Activated gamma-delta T cell treated with anti-CD3 and anti-CD28 coated beads, Interleukin-2, amount 50 U/mL, for 16 hours (primary cell): ENCODE measurements around the gene COL23A1.
"Not testable (repeated sequence)": the region's sequence is repeated elsewhere in the genome, so short reads cannot be mapped to it uniquely, and the experiment has no call there.

Experiments
- DNase-seq: peaks from one replicate; pipeline ENCODE4 v3.0.0-alpha.2; 2020; ENCODE audit warnings: low read depth

COL23A1 gene

DNA sequence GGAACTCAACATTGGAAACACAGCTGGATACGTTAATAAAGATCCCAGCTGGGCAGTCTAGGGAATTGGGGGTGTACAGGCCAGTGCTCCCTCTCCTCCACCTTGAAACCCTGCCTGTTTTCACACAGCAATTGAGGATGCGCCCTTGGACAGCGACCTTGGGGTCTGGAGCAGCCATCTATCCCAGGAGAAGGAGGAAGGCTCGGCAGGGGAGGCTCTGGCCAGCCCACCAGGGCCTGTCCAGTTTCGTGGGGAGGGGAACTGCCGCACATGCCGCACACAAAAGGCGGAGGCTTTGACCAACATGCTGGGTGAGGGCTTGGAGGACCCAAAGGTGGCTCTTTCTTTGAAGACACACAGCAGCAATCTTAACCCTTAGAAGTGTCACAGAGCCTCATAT lies 1.4 kb downstream of the COL23A1 start:
- DNase-seq: no peak

- no peak for DNase-seq
Observed at GRCh38 chr5:178587763-178588611, 2.2 kb downstream of the COL23A1 start.

DNA sequence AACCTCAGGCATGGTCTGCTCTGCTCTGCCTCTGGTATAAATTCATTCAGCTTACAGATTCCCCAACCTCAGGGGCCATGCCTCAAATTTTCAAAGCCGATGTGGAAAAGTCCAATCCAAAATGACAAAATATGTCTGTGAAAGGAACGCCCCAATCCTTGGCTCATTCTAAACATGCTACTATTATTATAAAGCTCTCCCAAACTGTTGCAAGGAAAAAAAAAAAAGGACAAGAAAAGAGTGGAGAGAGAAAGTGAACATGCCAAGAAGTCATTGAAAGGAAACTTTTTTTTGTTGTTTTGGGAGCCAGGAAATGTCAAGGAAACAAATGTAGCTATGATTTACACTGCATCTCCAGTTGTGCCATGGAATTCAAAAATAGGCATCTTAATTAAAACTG lies 3.8 kb downstream of the COL23A1 start:
- DNase-seq: no peak

- not testable (repeated sequence) for DNase-seq
Observed at GRCh38 chr5:178585421-178585820, 4.8 kb downstream of the COL23A1 start.

- no peak for DNase-seq
Observed at GRCh38 chr5:178583279-178583678, 6.9 kb downstream of the COL23A1 start.

DNA sequence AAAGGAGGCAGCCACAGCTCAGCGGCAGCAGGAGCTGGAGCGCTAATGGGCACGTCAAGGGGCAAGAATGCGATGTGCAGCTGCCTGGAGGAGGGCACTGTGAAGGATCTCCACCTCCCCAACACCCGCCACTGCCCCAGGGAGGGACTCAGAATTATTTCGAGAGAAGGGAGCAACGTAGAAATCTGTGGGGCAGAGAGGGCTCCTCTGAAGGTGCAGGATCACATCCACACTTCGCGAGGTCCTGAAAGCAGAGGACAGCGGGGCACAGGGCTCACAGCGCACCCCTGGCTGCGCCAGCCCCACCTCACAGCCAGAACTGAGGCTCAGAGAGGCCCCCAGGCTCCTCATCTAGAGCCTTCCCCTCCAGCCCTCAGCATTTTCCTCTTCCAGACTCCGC lies 7.9 kb downstream of the COL23A1 start:
- DNase-seq: no peak

GRCh38 chr5:178581621-178582020 lies 8.6 kb downstream of the COL23A1 start:
- no peak for DNase-seq

- DNase-seq: no peak
Observed at GRCh38 chr5:178580271-178580955, 9.8 kb downstream of the COL23A1 start.

DNA sequence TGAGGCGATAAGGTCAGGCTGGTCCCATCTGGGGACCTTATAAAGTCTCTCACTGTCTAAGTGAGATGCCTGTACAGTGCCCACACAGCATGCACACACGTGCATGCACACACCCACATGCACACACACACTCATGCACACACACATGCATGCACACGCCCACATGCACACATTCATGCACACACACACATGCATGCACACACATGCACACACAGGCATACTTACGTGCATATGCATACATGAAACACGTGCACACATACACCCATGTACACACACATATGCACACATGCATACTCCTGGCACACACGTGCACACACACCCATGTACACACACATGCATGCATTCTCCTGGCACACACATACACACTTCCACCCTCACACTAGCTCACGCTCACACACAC lies 12.2 kb downstream of the COL23A1 start:
- no peak for DNase-seq

GRCh38 chr5:178577376-178577839 lies 12.8 kb downstream of the COL23A1 start:
- no peak for DNase-seq

- DNase-seq: no peak
Observed at GRCh38 chr5:178576591-178577351, 13.4 kb downstream of the COL23A1 start.

DNA sequence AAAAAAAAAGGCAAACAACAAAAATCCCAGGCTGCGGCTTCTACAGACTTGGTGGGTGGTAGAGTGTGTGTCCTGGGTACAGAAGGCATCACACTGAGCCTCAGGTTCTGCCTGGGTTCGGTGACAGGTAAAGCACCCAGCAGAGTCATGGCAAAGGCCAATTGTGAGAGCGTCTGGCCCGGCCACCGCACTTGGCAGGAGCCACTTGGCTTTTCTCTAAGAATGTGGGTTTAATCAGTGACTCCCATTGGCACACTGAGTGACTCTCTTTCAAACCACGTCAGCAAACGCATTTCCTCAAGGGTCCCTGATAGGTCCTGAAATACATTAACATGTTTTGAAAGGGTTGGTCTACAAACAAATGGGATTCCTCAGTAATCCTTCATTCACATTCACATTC lies 17.0 kb downstream of the COL23A1 start:
- no peak for DNase-seq

- no peak for DNase-seq
Observed at GRCh38 chr5:178572617-178573016, 17.6 kb downstream of the COL23A1 start.

DNA sequence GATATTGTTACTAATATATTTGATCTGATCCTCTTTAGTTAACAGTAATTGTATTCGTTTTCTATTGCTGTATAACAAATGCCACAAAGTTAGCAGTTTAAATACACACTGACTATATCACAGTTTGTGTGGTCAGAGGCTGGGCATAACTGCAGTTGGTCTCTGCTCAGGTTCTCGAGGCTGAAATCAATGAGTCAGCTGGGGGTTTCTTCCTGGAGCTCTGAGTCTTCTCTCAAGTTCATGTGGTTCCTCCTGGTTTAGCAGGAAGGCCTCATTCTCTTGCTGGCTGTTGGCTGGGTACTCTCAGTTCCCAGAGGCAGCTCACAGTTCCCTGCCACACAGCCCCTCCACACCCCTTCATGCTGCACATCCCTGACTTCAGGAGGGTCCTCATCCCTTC lies 20.7 kb downstream of the COL23A1 start:
- no peak for DNase-seq

GRCh38 chr5:178564811-178565550 lies 25.2 kb downstream of the COL23A1 start:
- no peak for DNase-seq

GRCh38 chr5:178564397-178564796 lies 25.8 kb downstream of the COL23A1 start:
- DNase-seq: no peak

DNA sequence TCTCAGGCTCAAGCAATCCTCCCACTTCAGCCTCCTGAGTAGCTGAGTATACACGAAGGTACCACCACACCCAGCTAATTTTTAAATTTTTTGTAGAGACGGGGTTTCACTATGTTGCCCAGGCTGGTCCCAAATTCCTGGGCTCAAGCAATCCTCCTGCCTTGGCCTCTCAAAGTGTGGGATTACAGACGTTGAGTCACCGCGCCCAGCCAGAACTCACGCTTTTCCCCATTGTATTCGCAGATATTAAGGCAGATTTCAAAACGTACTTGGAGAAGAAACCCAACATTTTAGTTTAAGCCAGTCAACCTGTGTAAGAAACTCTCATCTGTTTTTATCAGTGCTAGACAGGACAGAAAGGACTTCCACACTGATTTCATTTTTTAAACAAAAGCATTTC lies 26.6 kb downstream of the COL23A1 start:
- no peak for DNase-seq

- DNase-seq: no peak
Observed at GRCh38 chr5:178561746-178562264, 28.4 kb downstream of the COL23A1 start.

DNA sequence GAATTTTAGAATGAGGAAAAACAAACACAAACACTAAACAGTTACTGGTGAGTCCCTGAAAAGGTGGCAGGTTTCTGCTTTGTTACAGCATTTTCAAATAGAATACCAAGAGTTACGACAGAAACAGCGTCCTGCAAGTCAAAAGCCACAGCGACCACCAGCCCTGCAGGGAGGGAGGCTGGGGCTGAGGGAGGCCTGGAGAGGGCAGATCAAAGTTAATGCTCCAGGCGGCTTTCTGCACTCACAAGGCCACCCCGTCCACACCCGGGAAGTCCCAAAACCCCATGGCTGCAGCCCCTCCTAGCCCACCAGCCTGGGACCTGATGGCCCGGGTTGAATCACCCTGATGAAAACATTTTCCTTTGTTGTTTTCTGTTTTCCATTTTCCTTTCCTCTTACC lies 29.3 kb downstream of the COL23A1 start:
- no peak for DNase-seq

- DNase-seq: no peak
Observed at GRCh38 chr5:178557416-178557815, 32.8 kb downstream of the COL23A1 start.

GRCh38 chr5:178555771-178556211 lies 34.4 kb downstream of the COL23A1 start:
- no peak for DNase-seq

- no peak for DNase-seq
Observed at GRCh38 chr5:178555005-178555404, 35.2 kb downstream of the COL23A1 start.
